GM21723 (cell line): ENCODE measurements around the gene SPIN2B.

Experiments used
- ATAC-seq: cut with Tn5 transposase; IDR thresholded peaks from one replicate; pipeline ENCODE4 v1.9.1; 2021; ENCODE audit warnings: mild to moderate bottlenecking, moderate library complexity; ENCODE audit not compliant: unreplicated experiment

The SPIN2B gene

DNA sequence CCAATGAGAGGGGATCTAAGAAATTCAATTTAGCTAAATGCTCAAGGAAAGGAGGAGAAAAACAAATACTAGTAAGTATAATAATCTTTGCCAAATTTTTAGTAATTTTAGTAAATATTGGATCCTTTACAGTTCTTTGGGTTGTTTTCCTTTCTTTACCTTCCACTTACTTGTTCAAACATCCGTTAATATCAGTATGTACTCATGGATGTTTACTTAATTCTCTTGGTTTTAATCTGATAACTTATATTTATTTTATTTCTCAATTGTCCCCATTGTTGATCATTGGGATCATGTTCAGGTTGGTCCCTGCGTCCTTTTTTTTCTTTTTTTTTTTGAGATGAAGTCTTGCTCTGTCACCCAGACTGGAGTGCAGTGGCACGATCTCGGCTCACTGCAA is 46.9 kb downstream of the SPIN2B start:
- ATAC-seq: no peak

DNA sequence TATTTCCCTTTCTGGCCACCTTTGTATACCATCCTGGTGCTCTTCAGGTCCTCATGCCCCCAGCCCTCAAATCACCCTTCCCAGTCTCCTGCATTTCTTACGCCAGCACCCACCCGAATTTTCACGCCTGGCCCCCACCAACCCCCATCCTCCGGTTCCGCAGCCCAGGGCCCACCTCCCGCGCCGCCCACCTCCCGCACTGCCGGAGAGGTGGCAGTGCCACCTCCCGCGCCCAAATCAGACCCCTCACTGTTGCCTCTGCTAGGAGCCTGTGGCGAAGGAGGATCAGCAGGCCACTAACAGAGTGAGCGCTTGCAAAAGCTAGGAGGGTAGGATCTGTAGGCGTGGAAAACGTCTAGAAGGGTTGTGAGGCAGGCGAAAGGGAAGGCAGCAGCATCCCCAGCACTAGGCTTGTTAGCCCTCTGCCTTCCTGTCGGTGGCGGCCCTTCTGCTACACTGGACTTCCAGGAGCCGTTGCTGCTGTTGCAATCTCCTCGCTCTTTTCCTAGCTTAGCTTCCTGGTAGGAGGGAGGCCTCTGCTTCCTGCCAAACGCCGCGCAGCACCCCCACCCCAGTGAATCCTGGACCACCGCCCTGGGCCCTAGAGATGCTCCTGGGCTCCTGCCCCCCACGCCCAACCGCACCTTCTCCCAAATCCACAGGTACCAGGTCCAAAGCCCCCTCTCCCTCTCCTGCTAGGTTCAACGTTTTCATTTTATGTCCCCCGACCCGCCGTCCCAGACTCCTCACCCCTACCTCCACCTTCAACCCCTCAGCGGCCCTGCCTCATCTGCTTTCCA is 51.0 kb downstream of the SPIN2B start:
- no peak for ATAC-seq
